GM10847 (cell line): ENCODE data around the gene GNRH2.

ENCODE experiments used
- POLR2A ChIP-seq: IDR thresholded peaks from 2 replicates; pipeline ENCODE4 v1.6.1; 2011; ENCODE audit not compliant: insufficient read length; ENCODE audit errors: extremely low read depth

The GNRH2 gene

GRCh38 chr20:3082955-3083952 lies 39.8 kb downstream of the GNRH2 start:
- TF ChIP-seq POLR2A, result no peak

- TF ChIP-seq POLR2A, result no peak
These were observed 41.0 kb downstream of the GNRH2 start, which contains the start of gene AVP for GRCh38 chr20:3084283-3084985. AVP (minus strand) TSS chr20:3084724; CDS start chr20:3084674, 50 bp downstream.

- TF ChIP-seq POLR2A, result no peak
These were observed 41.6 kb downstream of the GNRH2 start for GRCh38 chr20:3084986-3085360.

DNA sequence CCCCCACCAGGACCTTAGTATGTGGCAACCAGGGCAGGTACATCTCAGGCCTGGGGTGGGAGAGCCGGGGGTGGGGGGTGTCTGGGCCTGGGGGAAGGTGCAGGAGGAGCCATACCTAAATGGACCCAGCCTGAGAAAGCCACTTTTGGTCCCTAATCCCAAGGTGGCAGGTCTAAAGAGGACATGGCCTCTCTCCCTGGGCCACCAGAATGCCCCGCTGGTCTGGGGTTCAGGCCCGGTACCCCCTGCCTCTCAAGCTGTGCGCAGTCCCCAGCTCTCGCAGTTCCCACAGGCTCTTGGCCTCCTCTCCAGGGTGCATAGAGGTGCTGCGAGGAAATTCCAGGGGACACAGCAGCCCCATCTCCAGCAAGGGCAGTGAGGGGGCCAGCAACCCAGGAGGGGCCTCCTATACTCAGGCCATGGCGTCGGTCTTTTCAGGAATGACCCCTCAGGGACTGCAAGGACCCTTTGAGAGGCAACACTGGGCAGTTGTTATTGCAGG lies 42.2 kb downstream of the GNRH2 start:
- TF ChIP-seq POLR2A, result no peak

GRCh38 chr20:3088031-3088430 lies 44.6 kb downstream of the GNRH2 start:
- no peak for TF ChIP-seq POLR2A

- no peak for TF ChIP-seq POLR2A
These were observed 47.1 kb downstream of the GNRH2 start for GRCh38 chr20:3090565-3090964.

DNA sequence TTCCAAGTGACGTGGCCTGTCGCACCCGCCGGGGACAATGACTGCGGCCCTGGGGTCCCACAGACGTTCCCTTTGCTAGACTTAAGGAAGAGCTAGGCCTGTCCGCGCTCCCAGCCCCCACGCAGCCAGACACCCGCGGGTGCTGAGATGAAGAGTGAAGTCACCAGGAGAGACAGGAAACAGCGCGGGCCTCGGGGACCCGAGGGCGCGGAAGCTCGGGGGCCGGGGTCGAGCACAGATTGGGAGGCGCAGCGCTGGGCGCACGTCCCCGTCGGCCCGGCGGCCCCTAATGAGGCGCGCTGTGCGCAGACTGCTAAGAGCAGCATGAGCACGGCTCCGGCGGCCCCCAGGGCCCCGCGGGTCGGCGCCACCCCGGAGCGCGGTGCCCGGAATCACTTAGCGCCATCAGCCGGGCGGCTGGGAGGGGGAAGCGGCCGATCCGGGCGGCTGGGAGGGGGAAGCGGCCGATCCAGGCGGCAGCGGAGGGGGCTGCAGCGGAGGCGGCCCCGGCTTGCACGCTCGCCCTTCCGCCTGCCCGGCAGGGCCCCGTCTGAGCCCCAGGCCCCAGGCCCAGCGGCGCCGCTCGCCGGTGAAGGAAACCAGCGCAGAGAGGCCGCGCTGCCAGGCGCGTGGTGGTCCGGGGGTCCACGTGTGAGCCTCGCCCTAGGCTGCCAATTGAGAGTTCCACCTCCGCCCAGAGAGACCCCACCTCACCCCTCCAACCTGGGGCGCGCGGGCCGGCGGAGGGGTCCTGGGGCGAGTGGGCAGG lies 49.4 kb downstream of the GNRH2 start:
- TF ChIP-seq POLR2A, result no peak

DNA sequence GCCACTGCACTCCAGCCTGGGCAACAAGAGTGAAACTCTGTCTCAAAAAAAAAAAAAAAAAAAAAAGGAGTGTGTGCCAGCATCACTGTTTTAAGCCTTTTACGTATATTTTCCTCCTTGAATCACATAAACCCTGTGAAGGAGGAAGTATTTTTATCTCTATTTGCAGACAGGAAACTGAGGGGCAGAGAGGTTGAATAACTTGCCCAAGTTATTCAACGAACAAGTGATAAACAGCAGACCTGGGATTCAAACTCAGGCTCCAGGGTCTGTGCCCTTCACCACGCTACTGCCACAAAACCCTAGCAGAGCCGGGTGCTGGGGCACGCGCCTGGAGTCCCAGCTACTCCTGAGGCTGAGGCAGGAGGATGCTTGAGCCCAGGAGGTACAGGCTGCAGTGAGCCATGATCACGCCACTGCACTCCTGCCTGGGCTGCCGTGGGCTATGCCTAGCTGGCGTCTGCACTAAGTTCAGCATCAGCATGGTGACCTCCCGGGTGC lies 50.5 kb downstream of the GNRH2 start:
- TF ChIP-seq POLR2A, result no peak

DNA sequence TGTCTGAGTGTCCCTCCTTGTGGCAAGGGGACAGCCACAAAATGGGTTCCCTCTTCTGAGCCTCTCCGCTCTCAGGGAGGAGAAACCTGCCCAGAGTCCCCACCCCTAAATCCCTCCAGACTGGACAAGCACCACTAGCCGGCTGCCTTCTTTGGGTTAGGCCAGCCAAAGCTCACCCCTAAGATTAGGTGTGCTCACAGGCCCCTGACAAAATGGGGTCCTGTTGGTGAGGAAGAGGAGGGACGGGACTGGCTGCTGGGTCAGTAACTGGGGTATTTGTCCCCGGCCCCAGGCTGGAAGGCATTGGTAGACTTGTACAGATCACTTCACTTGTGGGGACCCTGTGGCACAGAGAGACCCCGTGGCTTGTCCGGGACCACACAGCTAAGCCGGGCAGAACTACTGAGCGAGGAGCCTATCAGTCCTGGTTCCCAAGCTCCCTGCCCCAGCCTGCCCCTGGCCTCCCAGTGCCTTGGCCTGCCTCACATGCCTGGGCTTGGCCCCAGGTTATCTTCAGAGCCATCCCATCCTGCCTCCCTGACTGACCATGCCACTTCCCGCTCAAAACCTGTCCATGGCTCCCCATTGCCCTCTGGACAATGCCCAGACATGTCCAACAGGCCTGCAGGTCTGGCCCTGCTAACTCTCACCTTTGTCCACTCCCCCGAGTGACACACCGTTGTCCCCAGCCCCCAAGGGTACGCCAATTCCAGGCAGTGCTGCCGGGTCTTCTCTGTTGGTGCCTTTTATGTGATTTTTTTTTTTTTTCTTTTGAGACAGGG lies 51.6 kb downstream of the GNRH2 start:
- no peak for TF ChIP-seq POLR2A
